H1 (cell line): ENCODE data around the gene CACNG5. TPM values are rescaled to one million over a fixed set of nuclear protein-coding genes. Genes with fewer than 3 reads are reported as not detected.

ENCODE experiments used
- CTCF ChIA-PET: fragments of 300-600 bp; sonication (Branson Sonifier 250); formaldehyde crosslinking; loops from one replicate; lab custom pipeline; 2021; ENCODE audit not compliant: partially characterized antibody; lab: Charles Lee
- POLR2A ChIA-PET: fragments of 300-600 bp; sonication (Branson Sonifier 250); formaldehyde crosslinking; loops from one replicate; lab custom pipeline; 2021; ENCODE audit warnings: inconsistent platforms; ENCODE audit not compliant: partially characterized antibody; lab: Charles Lee
- DNase-seq, 2 experiments: peaks; one replicate each; pipeline versions ENCODE4 v3.0.0 to v3.0.0-alpha.2; 2010 to 2022; ENCODE audit warnings: low spot score in 2 of 2, low read depth in 1 of 2, mixed read lengths in 1 of 2
- FAIRE-seq: peaks from 2 replicates; lab custom pipeline; 2011; peaks lifted over from hg19 to GRCh38; lab: Jason Lieb, UNC
- H2AFZ ChIP-seq: 2 replicates; pipeline ENCODE4 v1.8.1; 2012; ENCODE audit warnings: low read length, inconsistent platforms
- H2AK5ac ChIP-seq: 2 replicates; pipeline ENCODE4 v1.6.1; 2013; ENCODE audit warnings: low read depth, low read length
- H2BK120ac ChIP-seq: replicated peaks from 2 replicates; pipeline ENCODE3; 2013; ENCODE audit warnings: low read depth, low read length, inconsistent platforms
- H2BK12ac ChIP-seq: 2 replicates; pipeline ENCODE4 v1.6.1; 2013; ENCODE audit warnings: low read depth, low read length
- H2BK15ac ChIP-seq: 2 replicates; pipeline ENCODE4 v1.6.1; 2013; ENCODE audit warnings: low read length
- H2BK20ac ChIP-seq: 2 replicates; pipeline ENCODE4 v1.6.1; 2013; ENCODE audit warnings: low read length
- H2BK5ac ChIP-seq: 2 replicates; pipeline ENCODE4 v1.6.1; 2013; ENCODE audit warnings: low read depth, low read length
- H3K14ac ChIP-seq: 2 replicates; pipeline ENCODE4 v1.6.1; 2013; ENCODE audit warnings: inconsistent platforms; ENCODE audit not compliant: insufficient read length
- H3K18ac ChIP-seq: 2 replicates; pipeline ENCODE4 v1.6.1; 2013; ENCODE audit warnings: low read length; ENCODE audit errors: extremely low read depth
- H3K23ac ChIP-seq: 2 replicates; pipeline ENCODE4 v1.6.1; 2013; ENCODE audit warnings: inconsistent platforms; ENCODE audit not compliant: insufficient read length
- H3K23me2 ChIP-seq: 2 replicates; pipeline ENCODE4 v1.6.1; 2013; ENCODE audit warnings: low read depth, low read length
- H3K27ac ChIP-seq: 2 replicates; pipeline ENCODE4 v1.6.1; 2011; ENCODE audit warnings: low read depth, low read length, inconsistent platforms
- H3K27me3 ChIP-seq, 4 experiments: replicated peaks in 1 of 4; 1 replicate in 1 of 4; 2 replicates in 3 of 4; pipeline versions ENCODE4 v1.6.1 to v1.8.1; 2011 to 2013; ENCODE audit warnings: low read length in 3 of 4, mild to moderate bottlenecking in 3 of 4, inconsistent platforms in 2 of 4, mixed read lengths in 2 of 4, moderate library complexity in 1 of 4; ENCODE audit not compliant: control insufficient read depth in 3 of 4, insufficient read depth in 3 of 4; ENCODE audit errors: extremely low read depth in 1 of 4
- H3K36me3 ChIP-seq, 4 experiments: 2 replicates each; pipeline versions ENCODE4 v1.6.1 to v1.8.1; 2011 to 2013; ENCODE audit warnings: mild to moderate bottlenecking in 4 of 4, low read length in 3 of 4, moderate library complexity in 2 of 4, control low read depth in 1 of 4, inconsistent platforms in 1 of 4; ENCODE audit not compliant: insufficient read depth in 4 of 4, control insufficient read depth in 2 of 4
- H3K4ac ChIP-seq: replicated peaks from 2 replicates; pipeline ENCODE3; 2013; ENCODE audit warnings: low read length, low read depth, mixed read lengths, inconsistent platforms; ENCODE audit not compliant: insufficient read length
- H3K4me1 ChIP-seq, 4 experiments: replicated peaks in 1 of 4; 1 replicate in 1 of 4; 2 replicates in 3 of 4; pipeline versions ENCODE4 v1.6.1 to v1.8.1; 2011 to 2013; ENCODE audit warnings: low read length in 3 of 4, inconsistent platforms in 2 of 4, mixed read lengths in 1 of 4; ENCODE audit not compliant: insufficient read depth in 4 of 4, control insufficient read depth in 3 of 4
- H3K4me2 ChIP-seq, 2 experiments: 2 replicates each; pipeline versions ENCODE4 v1.6.1 to v1.8.1; 2011 to 2013; ENCODE audit warnings: low read depth in 2 of 2, low read length in 2 of 2, control low read depth in 1 of 2, inconsistent platforms in 1 of 2, mild to moderate bottlenecking in 1 of 2; ENCODE audit not compliant: insufficient read depth in 1 of 2
- H3K4me3 ChIP-seq, 4 experiments: fragments of 200-600, 300-600 bp in 1 of 4; sonication (generic), shearing (Covaris generic), sonication (Bioruptor Twin) in 1 of 4; 2 replicates each; pipeline versions ENCODE4 v1.5.1 to v1.8.1; 2011 to 2016; ENCODE audit warnings: low read length in 4 of 4, low read depth in 3 of 4, control low read depth in 2 of 4, inconsistent platforms in 2 of 4, mild to moderate bottlenecking in 2 of 4, mixed read lengths in 1 of 4, moderate library complexity in 1 of 4; ENCODE audit not compliant: insufficient read depth in 2 of 4; ENCODE audit errors: extremely low read depth in 1 of 4
- H3K56ac ChIP-seq: replicated peaks from 2 replicates; pipeline ENCODE3; 2013; ENCODE audit warnings: low read depth, mild to moderate bottlenecking, mixed read lengths, low read length, inconsistent platforms; ENCODE audit not compliant: insufficient read length
- H3K79me1 ChIP-seq: 2 replicates; pipeline ENCODE4 v1.6.1; 2013; ENCODE audit warnings: low read depth, low read length, control low read depth
- H3K79me2 ChIP-seq, 2 experiments: 2 replicates each; pipeline versions ENCODE4 v1.6.1 to v1.8.1; 2012 to 2013; ENCODE audit warnings: low read length in 2 of 2, mild to moderate bottlenecking in 2 of 2, inconsistent platforms in 1 of 2; ENCODE audit not compliant: insufficient read depth in 2 of 2, control insufficient read depth in 1 of 2
- H3K9ac ChIP-seq, 4 experiments: replicated peaks in 1 of 4; 1 replicate in 1 of 4; 2 replicates in 3 of 4; pipeline versions ENCODE4 v1.6.1 to v1.8.1; 2011 to 2013; ENCODE audit warnings: low read depth in 3 of 4, low read length in 3 of 4, control low read depth in 2 of 4, mild to moderate bottlenecking in 2 of 4, moderate library complexity in 2 of 4, inconsistent platforms in 1 of 4; ENCODE audit errors: extremely low read depth in 1 of 4
- H3K9me3 ChIP-seq, 2 experiments: 2 replicates each; pipeline versions ENCODE4 v1.6.1 to v1.8.1; 2012 to 2013; ENCODE audit warnings: mild to moderate bottlenecking in 2 of 2, moderate library complexity in 2 of 2, control low read depth in 1 of 2, inconsistent platforms in 1 of 2, low read depth in 1 of 2, low read length in 1 of 2, mixed read lengths in 1 of 2; ENCODE audit not compliant: insufficient read depth in 2 of 2
- H4K20me1 ChIP-seq, 2 experiments: replicated peaks in 1 of 2; 2 replicates each; pipeline versions ENCODE3 to v1.8.1; 2011 to 2013; ENCODE audit warnings: inconsistent platforms in 2 of 2, low read length in 2 of 2, mild to moderate bottlenecking in 1 of 2; ENCODE audit not compliant: insufficient read depth in 2 of 2, control insufficient read depth in 1 of 2
- H4K5ac ChIP-seq: 2 replicates; pipeline ENCODE4 v1.6.1; 2013; ENCODE audit warnings: low read length, low read depth, mixed read lengths, inconsistent platforms; ENCODE audit not compliant: insufficient read length
- H4K8ac ChIP-seq: 2 replicates; pipeline ENCODE4 v1.8.0; 2013; ENCODE audit warnings: mild to moderate bottlenecking, moderate library complexity, low read length, inconsistent platforms; ENCODE audit not compliant: insufficient read depth; ENCODE audit errors: extremely low read depth
- H4K91ac ChIP-seq: replicated peaks from 2 replicates; pipeline ENCODE3; 2013; ENCODE audit warnings: low read length, mixed read lengths, inconsistent platforms; ENCODE audit not compliant: insufficient read length
- BCL11A ChIP-seq, 2 experiments: IDR thresholded peaks; one replicate each; pipeline ENCODE4 v1.6.1; 2011; ENCODE audit warnings: low read depth in 2 of 2, low read length in 2 of 2, mild to moderate bottlenecking in 2 of 2
- SUZ12 ChIP-seq: fragments of 200-600 bp; sonication (generic); IDR thresholded peaks from 2 replicates; pipeline ENCODE4 v1.6.1; 2012; ENCODE audit warnings: mild to moderate bottlenecking, inconsistent platforms, low read length, moderate library complexity, mixed read lengths
- WGBS, 2 experiments: shearing (Covaris generic) in 1 of 2; methylation state at CpG; one replicate each; pipeline versions ENCODE4 v1.1.6 to v1.1.7; 2013 to 2015; ENCODE audit warnings: low lambda C conversion rate in 2 of 2, mixed read lengths in 2 of 2, inconsistent platforms in 1 of 2, low coverage in 1 of 2, missing lambda C conversion rate in 1 of 2; ENCODE audit not compliant: insufficient replicate concordance in 2 of 2, insufficient coverage in 1 of 2, insufficient read length in 1 of 2; ENCODE audit errors: extremely low coverage in 1 of 2, missing lambda C conversion rate in 1 of 2; 5-methylcytosine and 5-hydroxymethylcytosine counted together
- polyA plus RNA-seq, 7 experiments: library from polyadenylated mRNA; depleted of rRNA in 3 of 7; stranded (reverse) in 5 of 7; unstranded in 2 of 7; fragments of >200 nt in 5 of 7; fragments of 200-250 nt in 2 of 7; gene quantifications; 1 replicate in 5 of 7; 2 replicates in 1 of 7; 4 replicates in 1 of 7; pipeline versions ENCODE4 v1.2.1 to v1.2.3, GENCODE V29; 2011 to 2013; ENCODE audit warnings: missing spikeins in 2 of 7, mixed read lengths in 2 of 7
- total RNA-seq: library from RNA; stranded (reverse); fragmentation: NEBNext Ultra II Directional; extraction: Animal tissue kit (Norgen Biotek cat#: 25700); gene quantifications from 2 replicates; pipeline ENCODE4 v1.2.1, GENCODE V29; 2021
- TF ChIP-seq, protein P1 (sequence below), 3 experiments: IDR thresholded peaks; 1 replicate in 2 of 3; 2 replicates in 1 of 3; pipeline versions ENCODE4 v1.5.1 to v1.6.1; 2011; ENCODE audit warnings: low read length in 3 of 3, mild to moderate bottlenecking in 3 of 3, inconsistent platforms in 2 of 3, low read depth in 1 of 3, moderate library complexity in 1 of 3; ENCODE audit not compliant: insufficient read depth in 1 of 3; ENCODE audit errors: control extremely low read depth in 1 of 3

The CACNG5 gene
- total and polyA plus RNA-seq, 2 of the 8 experiments (the other 6 are each of a cell fraction or from before 2014, with no cell fraction given), result 2.2 to 3.1 TPM

DNA sequence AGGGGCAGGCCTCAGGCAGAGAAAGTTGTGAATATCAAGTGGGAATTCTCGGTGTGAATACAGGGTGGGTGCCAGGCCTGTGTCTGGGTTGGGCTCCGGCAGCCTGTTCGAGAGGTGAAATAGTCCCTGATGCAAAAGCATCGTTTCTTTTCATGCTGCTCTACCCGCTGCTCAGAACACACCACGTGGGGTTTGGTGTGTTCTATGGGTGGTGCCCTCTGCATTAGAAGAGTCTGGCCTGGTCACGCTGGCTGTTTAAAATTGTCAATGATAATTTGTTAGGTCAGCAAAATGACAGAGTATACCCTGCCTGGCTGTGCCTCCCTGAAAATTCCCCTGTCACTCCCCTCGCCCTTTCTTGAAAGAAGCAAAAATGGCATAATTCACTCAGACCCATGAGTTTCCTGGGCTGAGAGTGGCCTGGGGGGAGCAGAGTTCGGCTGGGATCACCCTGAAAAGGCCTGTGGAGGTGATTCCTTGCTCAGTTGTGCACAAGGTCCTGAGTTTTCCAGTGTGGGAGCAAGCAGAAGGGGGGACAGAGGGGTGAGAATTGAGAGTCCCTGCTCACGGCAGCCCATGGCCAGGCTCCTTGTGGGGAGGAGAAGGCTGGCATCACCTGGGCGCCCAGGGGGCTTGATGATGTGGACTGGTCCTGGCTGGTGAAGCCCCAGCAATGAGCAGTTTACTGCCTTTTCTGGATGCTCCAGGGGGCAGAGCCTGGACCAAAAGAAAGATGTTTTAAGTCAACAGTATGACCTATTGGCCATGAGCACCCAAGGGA lies 3.2 kb downstream of the CACNG5 start:
- H3K27ac ChIP-seq, result no peak overlapping the region
- WGBS, 2 experiments, result 84% methylated on average over 11 of the region's 11 CpGs; no CpG with 5 or more reads in 1 of the 2 experiments
- CTCF ChIA-PET, result interaction anchor here (0.7 to 2.0 kb wide), 2 partner anchors 92 to 101 kb away, joined by 3 to 7 read pairs; no protein-coding TSS in a partner anchor
- 0 out of 2 replicates have a peak, but pooled peaks cover 2% of the 10 kb centered on the region for H3K79me1 ChIP-seq
- FAIRE-seq, result no peak
- no peak overlapping the region for H2AFZ ChIP-seq
- DNase-seq, result no peak
- no peaks in the 10 kb centered on the region for H4K20me1 ChIP-seq
- peaks cover 5% of the 10 kb centered on the region; the same call in 1 of the 2 replicates for H3K23me2 ChIP-seq
- H3K9ac ChIP-seq, result no peak overlapping the region
- H3K18ac ChIP-seq, result no peak overlapping the region
- no peak overlapping the region for H2AK5ac ChIP-seq
- H2BK5ac ChIP-seq, result no peak overlapping the region
- no peak overlapping the region for H3K56ac ChIP-seq
- no peak overlapping the region for H3K4me3 ChIP-seq
- POLR2A ChIA-PET, result no interaction called here
- no peaks in the 10 kb centered on the region for H3K9me3 ChIP-seq
- H3K4me1 ChIP-seq, result peaks cover 0 to 4% (median 1%) of the 10 kb centered on the region in 4 experiments; a peak in 3 of 7 replicates
- H2BK12ac ChIP-seq, result no peak overlapping the region
- peaks cover 0 to 13% (median 9%) of the 10 kb centered on the region in 4 experiments; a peak in 5 of 7 replicates for H3K27me3 ChIP-seq
- no peak overlapping the region for H4K8ac ChIP-seq
- no peak overlapping the region for H4K91ac ChIP-seq
- H3K14ac ChIP-seq, result no peak overlapping the region
- H3K23ac ChIP-seq, result no peak overlapping the region
- no peak overlapping the region for H3K4ac ChIP-seq
- H3K4me2 ChIP-seq, result no peak overlapping the region
- no peak overlapping the region for H2BK20ac ChIP-seq
- H3K36me3 ChIP-seq, result no peaks in the 10 kb centered on the region
- H2BK15ac ChIP-seq, result no peak overlapping the region
- H3K79me2 ChIP-seq, result no peaks in the 10 kb centered on the region
- H4K5ac ChIP-seq, result no peak overlapping the region
- H2BK120ac ChIP-seq, result no peak overlapping the region
- TF ChIP-seq SUZ12 (no peak), BCL11A (IDR thresholded peaks at IDR 0.05; ENCODE audit: low read depth in 2 of 2, low read length in 2 of 2) (no peak)
- TF ChIP-seq, protein P1, sequence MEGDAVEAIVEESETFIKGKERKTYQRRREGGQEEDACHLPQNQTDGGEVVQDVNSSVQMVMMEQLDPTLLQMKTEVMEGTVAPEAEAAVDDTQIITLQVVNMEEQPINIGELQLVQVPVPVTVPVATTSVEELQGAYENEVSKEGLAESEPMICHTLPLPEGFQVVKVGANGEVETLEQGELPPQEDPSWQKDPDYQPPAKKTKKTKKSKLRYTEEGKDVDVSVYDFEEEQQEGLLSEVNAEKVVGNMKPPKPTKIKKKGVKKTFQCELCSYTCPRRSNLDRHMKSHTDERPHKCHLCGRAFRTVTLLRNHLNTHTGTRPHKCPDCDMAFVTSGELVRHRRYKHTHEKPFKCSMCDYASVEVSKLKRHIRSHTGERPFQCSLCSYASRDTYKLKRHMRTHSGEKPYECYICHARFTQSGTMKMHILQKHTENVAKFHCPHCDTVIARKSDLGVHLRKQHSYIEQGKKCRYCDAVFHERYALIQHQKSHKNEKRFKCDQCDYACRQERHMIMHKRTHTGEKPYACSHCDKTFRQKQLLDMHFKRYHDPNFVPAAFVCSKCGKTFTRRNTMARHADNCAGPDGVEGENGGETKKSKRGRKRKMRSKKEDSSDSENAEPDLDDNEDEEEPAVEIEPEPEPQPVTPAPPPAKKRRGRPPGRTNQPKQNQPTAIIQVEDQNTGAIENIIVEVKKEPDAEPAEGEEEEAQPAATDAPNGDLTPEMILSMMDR (IDR thresholded peaks at IDR 0.05; ENCODE audit: control extremely low read depth in 1 of 3, insufficient read depth in 1 of 3, low read depth in 1 of 3, low read length in 3 of 3), result no peak
